ENCODE data around the gene GPC5. TPM values are rescaled to one million over a fixed set of nuclear protein-coding genes. Genes with fewer than 3 reads are reported as not detected.

The GPC5 gene
- total and polyA plus RNA-seq, 4 donors, result 0.51 to 22.4 (median 2.0) TPM

DNA sequence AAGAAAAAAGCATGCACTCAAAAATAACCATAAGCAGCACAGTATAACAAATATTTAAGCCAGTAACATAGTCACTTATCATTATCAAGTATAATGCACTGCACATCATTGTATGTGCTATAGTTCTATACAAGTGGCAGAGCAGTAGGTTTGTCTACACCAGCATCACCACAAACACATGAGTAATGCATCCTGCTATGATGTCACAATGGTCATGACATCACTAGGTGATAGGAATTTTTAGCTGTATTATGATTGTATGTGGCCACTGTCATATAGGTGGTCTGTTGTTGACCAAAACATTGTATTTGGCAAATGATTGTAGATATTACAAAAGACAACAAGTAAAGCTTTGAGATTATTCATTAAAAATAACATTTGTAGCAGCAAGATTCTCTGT lies 967.5 kb downstream of the GPC5 start:
- H3K36me3 ChIP-seq (ENCODE audit: control insufficient read depth in 4 of 4, insufficient read depth in 3 of 4, low read depth in 1 of 4, low read length in 3 of 4), result no peaks in the 10 kb centered on the region
- no peaks in the 10 kb centered on the region for H3K4me1 ChIP-seq (ENCODE audit: control insufficient read depth in 4 of 4, insufficient read depth in 4 of 4, low read length in 3 of 4)
- no peak overlapping the region for H3K4me3 ChIP-seq (ENCODE audit: low read depth in 1 of 3, low read length in 3 of 3)
- H3K9ac ChIP-seq (ENCODE audit: low read depth in 1 of 2, low read length in 2 of 2), result no peak overlapping the region
- no peak for DNase-seq (ENCODE audit: low spot score)
- H3K9me3 ChIP-seq (ENCODE audit: control insufficient read depth in 4 of 4, low read length in 3 of 4), result no peaks in the 10 kb centered on the region
- H3K27me3 ChIP-seq (ENCODE audit: control insufficient read depth in 4 of 4, insufficient read depth in 4 of 4, low read length in 3 of 4), result no peaks in the 10 kb centered on the region
- no peak overlapping the region for H3K27ac ChIP-seq (ENCODE audit: low read depth in 1 of 2, low read length in 2 of 2)
- TF ChIP-seq FOXA2 (IDR thresholded peaks at IDR 0.05) (no peak), MAX (IDR thresholded peaks at IDR 0.05) (no peak), ZBTB33 (IDR thresholded peaks at IDR 0.05) (no peak), REST (IDR thresholded peaks at IDR 0.05) (no peak), FOXA1 (IDR thresholded peaks at IDR 0.05) (no peak), NR2F2 (IDR thresholded peaks at IDR 0.05) (no peak), YY1 (IDR thresholded peaks at IDR 0.05) (no peak), EGR1 (IDR thresholded peaks at IDR 0.05; ENCODE audit: low read depth in 2 of 2) (no peak), JUND (IDR thresholded peaks at IDR 0.05) (no peak), TAF1 (conservative IDR thresholded peaks at IDR 0.05) (no peak), HNF4A (conservative IDR thresholded peaks at IDR 0.05) (no peak), HNF4G (IDR thresholded peaks at IDR 0.05) (no peak), RAD21 (IDR thresholded peaks at IDR 0.05) (no peak), GABPA (IDR thresholded peaks at IDR 0.05 in 1 of 2, conservative IDR thresholded peaks at IDR 0.05 in 1 of 2) (no peak), RXRA (IDR thresholded peaks at IDR 0.05) (no peak), ATF3 (IDR thresholded peaks at IDR 0.05) (no peak), SP1 (IDR thresholded peaks at IDR 0.05) (no peak)
- TF ChIP-seq, protein P1, sequence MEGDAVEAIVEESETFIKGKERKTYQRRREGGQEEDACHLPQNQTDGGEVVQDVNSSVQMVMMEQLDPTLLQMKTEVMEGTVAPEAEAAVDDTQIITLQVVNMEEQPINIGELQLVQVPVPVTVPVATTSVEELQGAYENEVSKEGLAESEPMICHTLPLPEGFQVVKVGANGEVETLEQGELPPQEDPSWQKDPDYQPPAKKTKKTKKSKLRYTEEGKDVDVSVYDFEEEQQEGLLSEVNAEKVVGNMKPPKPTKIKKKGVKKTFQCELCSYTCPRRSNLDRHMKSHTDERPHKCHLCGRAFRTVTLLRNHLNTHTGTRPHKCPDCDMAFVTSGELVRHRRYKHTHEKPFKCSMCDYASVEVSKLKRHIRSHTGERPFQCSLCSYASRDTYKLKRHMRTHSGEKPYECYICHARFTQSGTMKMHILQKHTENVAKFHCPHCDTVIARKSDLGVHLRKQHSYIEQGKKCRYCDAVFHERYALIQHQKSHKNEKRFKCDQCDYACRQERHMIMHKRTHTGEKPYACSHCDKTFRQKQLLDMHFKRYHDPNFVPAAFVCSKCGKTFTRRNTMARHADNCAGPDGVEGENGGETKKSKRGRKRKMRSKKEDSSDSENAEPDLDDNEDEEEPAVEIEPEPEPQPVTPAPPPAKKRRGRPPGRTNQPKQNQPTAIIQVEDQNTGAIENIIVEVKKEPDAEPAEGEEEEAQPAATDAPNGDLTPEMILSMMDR (IDR thresholded peaks at IDR 0.05; ENCODE audit: low read depth, low read length, missing input control), result no peak
